ENCODE data around the gene OGFOD3. TPM values are rescaled to one million over a fixed set of nuclear protein-coding genes. Genes with fewer than 3 reads are reported as not detected.

OGFOD3 gene
- total RNA-seq, 1 donor from 2014 or later = 23.5 TPM

GRCh38 chr17:82436601-82437324 is 18.4 kb upstream of the OGFOD3 start:
- intact Hi-C loops (cut with DNase I) = no loop called here
- DNase-seq (ENCODE audit: low spot score) (no peak), ATAC-seq (no peak)

- ATAC-seq (no peak), DNase-seq (ENCODE audit: low spot score) (no peak)
- intact Hi-C loops (cut with DNase I) = no loop called here
Measured at GRCh38 chr17:82435601-82436583, 17.5 kb upstream of the OGFOD3 start.

GRCh38 chr17:82435103-82435502 is 16.7 kb upstream of the OGFOD3 start:
- intact Hi-C loops (cut with DNase I) = no loop called here
- DNase-seq (ENCODE audit: low spot score) (no peak), ATAC-seq (no peak)

GRCh38 chr17:82434216-82434565 is 15.8 kb upstream of the OGFOD3 start:
- no peak for DNase-seq (ENCODE audit: low spot score)
- intact Hi-C loops (cut with DNase I) = no loop called here
- ATAC-seq = no peak

- no peak for ATAC-seq
- intact Hi-C loops (cut with DNase I) = no loop called here
- DNase-seq (ENCODE audit: low spot score) = no peak
Measured at GRCh38 chr17:82433560-82434215, 15.3 kb upstream of the OGFOD3 start.

- DNase-seq (ENCODE audit: low spot score) (no peak), ATAC-seq (no peak)
- intact Hi-C loops (cut with DNase I) = no loop called here
Measured at GRCh38 chr17:82432017-82432416, 13.6 kb upstream of the OGFOD3 start.

- intact Hi-C loops (cut with DNase I) = no loop called here
- DNase-seq (ENCODE audit: low spot score) (no peak), ATAC-seq (no peak)
Measured at GRCh38 chr17:82429824-82430223, 11.4 kb upstream of the OGFOD3 start.

GRCh38 chr17:82428546-82428945 is 10.2 kb upstream of the OGFOD3 start:
- no peak for DNase-seq (ENCODE audit: low spot score)
- ATAC-seq = no peak
- intact Hi-C loops (cut with DNase I) = no loop called here

GRCh38 chr17:82424863-82425159 is 6.4 kb upstream of the OGFOD3 start:
- no peak for ATAC-seq
- intact Hi-C loops (cut with DNase I) = no loop called here

GRCh38 chr17:82424001-82424862 is 5.8 kb upstream of the OGFOD3 start:
- DNase-seq (ENCODE audit: low spot score) (no peak), ATAC-seq (peak; percentile 63)
- intact Hi-C loops (cut with DNase I) = no loop called here

More at GRCh38 chr17:82424863-82425159, 6.4 kb upstream of the OGFOD3 start:
- no peak for DNase-seq (ENCODE audit: low spot score)

- DNase-seq (ENCODE audit: low spot score) (no peak), ATAC-seq (no peak)
- intact Hi-C loops (cut with DNase I) = no loop called here
Measured at GRCh38 chr17:82419540-82419939, 1.2 kb upstream of the OGFOD3 start.

- no peak for ATAC-seq
- DNase-seq (ENCODE audit: low spot score) = no peak
- intact Hi-C loops (cut with DNase I) = no loop called here
Measured at GRCh38 chr17:82416771-82417170, 1.6 kb downstream of the OGFOD3 start.

GRCh38 chr17:82416264-82416663 is 2.1 kb downstream of the OGFOD3 start:
- DNase-seq (ENCODE audit: low spot score) (no peak), ATAC-seq (no peak)
- intact Hi-C loops (cut with DNase I) = no loop called here

GRCh38 chr17:82415786-82416185 is 2.6 kb downstream of the OGFOD3 start:
- intact Hi-C loops (cut with DNase I) = loop anchor here (2.0 kb wide), 1 partner anchor 63 kb away; no protein-coding TSS in a partner anchor
- ATAC-seq (no peak), DNase-seq (ENCODE audit: low spot score) (no peak)

GRCh38 chr17:82415336-82415735 is 3.0 kb downstream of the OGFOD3 start:
- DNase-seq (ENCODE audit: low spot score) (no peak), ATAC-seq (no peak)
- intact Hi-C loops (cut with DNase I) = loop anchor here (2.0 kb wide), 1 partner anchor 63 kb away; no protein-coding TSS in a partner anchor

- intact Hi-C loops (cut with DNase I) = loop anchor here (2.0 kb wide), 1 partner anchor 62 kb away; no protein-coding TSS in a partner anchor
- ATAC-seq = peak; percentile 87
- DNase-seq (ENCODE audit: low spot score) = peak; percentile 86
Measured at GRCh38 chr17:82414548-82415281, 3.7 kb downstream of the OGFOD3 start.

GRCh38 chr17:82412535-82413520 is 5.6 kb downstream of the OGFOD3 start:
- intact Hi-C loops (cut with DNase I) = no loop called here
- DNase-seq (ENCODE audit: low spot score) (no peak), ATAC-seq (no peak)

Data from sciatic nerve (tissue), 2 donors.